Measurements from ENCODE around the gene TSHB. TPM values are rescaled to one million over a fixed set of nuclear protein-coding genes. Genes with fewer than 3 reads are reported as not detected.

The TSHB gene
- polyA plus RNA-seq, 3 donors = not detected

- intact Hi-C loops (cut with micrococcal nuclease) = loop anchor here in 1 of 2 donors (10.0 kb wide), 1 partner anchor 67 kb away; no protein-coding TSS in a partner anchor
- no peak overlapping the region for H3K27ac ChIP-seq (ENCODE audit: low read depth in 1 of 2, low read length in 2 of 2)
- no peaks in the 10 kb centered on the region for H3K27me3 ChIP-seq (ENCODE audit: control insufficient read depth in 2 of 2, insufficient read depth in 2 of 2, low read length in 2 of 2)
- peak overlapping the region; percentile 14 for H3K4me2 ChIP-seq (replicated peaks; ENCODE audit: extremely low read depth, low read length, poor library complexity, severe bottlenecking)
- no peak overlapping the region for H3K4me3 ChIP-seq (replicated peaks in 1 of 3; ENCODE audit: low read depth in 2 of 3, low read length in 3 of 3)
- peak in 1 of 3 donors; percentile 6 for DNase-seq
- Mint-ChIP-seq H3K4me3 (peak overlapping the region in 1 of 2 donors; percentile 76), H3K36me3 (peaks cover 32 to 35% of the 10 kb centered on the region in 2 donors), H3K4me1 (peaks cover 2% of the 10 kb centered on the region), H3K27me3 (ENCODE audit: low read depth in 3 of 3) (no peaks in the 10 kb centered on the region), H3K27ac (peak overlapping the region in 2 of 7 donors; percentile 5 to 68), H3K9me3 (no peaks in the 10 kb centered on the region)
- H3K9ac ChIP-seq (ENCODE audit: insufficient read depth, low read length, poor library complexity, severe bottlenecking) = no peak overlapping the region
- no peak for TF ChIP-seq CTCF (IDR thresholded peaks at IDR 0.05)
- H3K36me3 ChIP-seq (replicated peaks in 1 of 2; ENCODE audit: control insufficient read depth in 1 of 2, insufficient read depth in 2 of 2, low read length in 2 of 2) = peaks cover 8 to 35% of the 10 kb centered on the region in 2 donors
- peak overlapping the region; percentile 39 for H2AFZ ChIP-seq (ENCODE audit: insufficient read depth, low read depth, low read length, poor library complexity, severe bottlenecking)
- WGBS (ENCODE audit: insufficient coverage) = 61% methylated on average over 5 of the region's 5 CpGs
- no peaks in the 10 kb centered on the region for H3K9me3 ChIP-seq (replicated peaks in 1 of 2; ENCODE audit: control insufficient read depth in 1 of 2, insufficient read depth in 1 of 2, low read length in 2 of 2)
- no peaks in the 10 kb centered on the region for H3K79me2 ChIP-seq (ENCODE audit: insufficient read depth, low read length)
- H3K4me1 ChIP-seq (ENCODE audit: control insufficient read depth in 1 of 2, insufficient read depth in 2 of 2, low read length in 2 of 2) = peaks cover 7 to 18% of the 10 kb centered on the region in 2 donors
- H4K20me1 ChIP-seq (ENCODE audit: insufficient read depth, low read length) = no peaks in the 10 kb centered on the region
Observed at GRCh38 chr1:115051850-115052249, 22.2 kb downstream of the TSHB start.

- H3K27ac ChIP-seq (ENCODE audit: low read depth in 1 of 2, low read length in 2 of 2) = no peak overlapping the region
- H3K9ac ChIP-seq (ENCODE audit: insufficient read depth, low read length, poor library complexity, severe bottlenecking) = no peak overlapping the region
- H3K36me3 ChIP-seq (replicated peaks in 1 of 2; ENCODE audit: control insufficient read depth in 1 of 2, insufficient read depth in 2 of 2, low read length in 2 of 2) = peaks cover 8 to 40% of the 10 kb centered on the region in 2 donors
- Mint-ChIP-seq H3K9me3 (no peaks in the 10 kb centered on the region), H3K36me3 (peaks cover 30 to 32% of the 10 kb centered on the region in 2 donors), H3K4me1 (peaks cover 2% of the 10 kb centered on the region), H3K4me3 (no peak overlapping the region), H3K27ac (no peak overlapping the region), H3K27me3 (ENCODE audit: low read depth in 3 of 3) (no peaks in the 10 kb centered on the region)
- DNase-seq = peak; percentile 29 to 64 (median 43)
- intact Hi-C loops (cut with micrococcal nuclease) = loop anchor here in 1 of 2 donors (10.0 kb wide), 1 partner anchor 68 kb away; no protein-coding TSS in a partner anchor
- peak overlapping the region; percentile 39 for H2AFZ ChIP-seq (ENCODE audit: insufficient read depth, low read depth, low read length, poor library complexity, severe bottlenecking)
- H3K79me2 ChIP-seq (ENCODE audit: insufficient read depth, low read length) = no peaks in the 10 kb centered on the region
- no peaks in the 10 kb centered on the region for H4K20me1 ChIP-seq (ENCODE audit: insufficient read depth, low read length)
- H3K4me1 ChIP-seq (ENCODE audit: control insufficient read depth in 1 of 2, insufficient read depth in 2 of 2, low read length in 2 of 2) = peaks cover 7 to 18% of the 10 kb centered on the region in 2 donors
- no peak overlapping the region for H3K4me3 ChIP-seq (replicated peaks in 1 of 3; ENCODE audit: low read depth in 2 of 3, low read length in 3 of 3)
- H3K9me3 ChIP-seq (replicated peaks in 1 of 2; ENCODE audit: control insufficient read depth in 1 of 2, insufficient read depth in 1 of 2, low read length in 2 of 2) = no peaks in the 10 kb centered on the region
- H3K4me2 ChIP-seq (replicated peaks; ENCODE audit: extremely low read depth, low read length, poor library complexity, severe bottlenecking) = no peak overlapping the region
- no peaks in the 10 kb centered on the region for H3K27me3 ChIP-seq (ENCODE audit: control insufficient read depth in 2 of 2, insufficient read depth in 2 of 2, low read length in 2 of 2)
- WGBS (ENCODE audit: insufficient coverage) = 81% methylated on average over 5 of the region's 9 CpGs
- TF ChIP-seq CTCF (IDR thresholded peaks at IDR 0.05) = peak; percentile 93
Observed at GRCh38 chr1:115052454-115053083, 22.9 kb downstream of the TSHB start.
